Pancreas (tissue), 10 donors: ENCODE results near the gene USP3. TPM values are rescaled to one million over a fixed set of nuclear protein-coding genes. Genes with fewer than 3 reads are reported as not detected.

ENCODE experiments used
- ATAC-seq, 4 donors: fragments of 200-7000 bp; cut with Tn5 transposase; one replicate each; pipeline versions ENCODE4 v1.8.0 to v1.9.1; 2020; ENCODE audit warnings: mild to moderate bottlenecking in 4 of 4, moderate library complexity in 4 of 4
- DNase-seq, 6 donors: peaks; one replicate each; pipeline ENCODE4 v3.0.0-alpha.2; 2020
- FAIRE-seq: peaks from 2 replicates; lab custom pipeline; 2012; peaks lifted over from hg19 to GRCh38; lab: Jason Lieb, UNC
- H3K27ac ChIP-seq, 4 donors: fragments of 200-600 bp; sonication (generic); 1 replicate in 3 of 4; 2 replicates in 1 of 4; pipeline versions ENCODE4 v1.5.0 to v1.8.0; 2020
- H3K27me3 ChIP-seq, 4 donors: fragments of 200-600 bp; one replicate each; pipeline ENCODE4 v1.8.0; 2021
- H3K36me3 ChIP-seq, 3 donors: fragments of 200-600 bp; sonication (generic) in 1 of 3; one replicate each; pipeline versions ENCODE4 v1.5.0 to v1.8.0; 2020 to 2021
- H3K4me1 ChIP-seq, 3 donors: fragments of 200-600 bp; one replicate each; pipeline ENCODE4 v1.8.0; 2021
- H3K4me3 ChIP-seq, 4 donors: fragments of 200-600 bp; sonication (generic) in 2 of 4; one replicate each; pipeline versions ENCODE4 v1.5.0 to v1.8.0; 2020 to 2021
- H3K9me3 ChIP-seq, 4 donors: fragments of 200-600 bp; one replicate each; pipeline ENCODE4 v1.8.0; 2021
- WGBS, 2 donors: extraction: QIAGEN DNeasy Blood & Tissue Kit; methylation state at CpG; one replicate each; pipeline ENCODE4 v1.1.7; 2013; 5-methylcytosine and 5-hydroxymethylcytosine counted together
- intact Hi-C, 3 donors: fragments of 100-400 bp; cut with DNase I; formaldehyde crosslinking; loops; one replicate each; pipeline versions ENCODE4 v1.11.1 to v1.14.2; 2022
- polyA plus RNA-seq, 2 donors: library from polyadenylated mRNA; stranded (reverse); fragments of 200-250 nt; gene quantifications; one replicate each; pipeline ENCODE4 v1.2.3, GENCODE V29; 2013
- total RNA-seq, 6 donors: library from RNA; stranded (reverse); fragmentation: NEBNext Ultra II Directional in 4 of 6; extraction: Animal tissue kit (Norgen Biotek cat#: 25700) in 4 of 6; gene quantifications; one replicate each; pipeline versions ENCODE4 v1.2.1 to v1.2.4, GENCODE V29; 2021 to 2023
- TF ChIP-seq, protein P1 (sequence below), 4 donors: fragments of 200-600 bp; sonication (generic) in 3 of 4; IDR thresholded peaks; one replicate each; pipeline versions ENCODE4 v1.5.0 to v1.8.0; 2021; ENCODE audit warnings: antibody characterized with exemption in 4 of 4
- donor health status: healthy with polysubstance abuse.
- donor health status: DM: no; HTN: no; CAD: no; lungs with moderate emphysema.
- donor health status: DM: no; HTN: no; CAD: no.
- donor health status: control.
- donor health status: control.
- donor health status: Bipolar disorder and iron deficiency.
- donor health status: DM: yes; HTN: yes; CAD: no.
- donor health status: DM: no; HTN: no; CAD: no.
- donor health status: DM: no; HTN: no; CAD: no.
- donor health status: DM: yes; HTN: yes; CAD: no.

The USP3 gene
- total and polyA plus RNA-seq, 8 donors, result 28.5 to 50.8 (median 41.2) TPM

DNA sequence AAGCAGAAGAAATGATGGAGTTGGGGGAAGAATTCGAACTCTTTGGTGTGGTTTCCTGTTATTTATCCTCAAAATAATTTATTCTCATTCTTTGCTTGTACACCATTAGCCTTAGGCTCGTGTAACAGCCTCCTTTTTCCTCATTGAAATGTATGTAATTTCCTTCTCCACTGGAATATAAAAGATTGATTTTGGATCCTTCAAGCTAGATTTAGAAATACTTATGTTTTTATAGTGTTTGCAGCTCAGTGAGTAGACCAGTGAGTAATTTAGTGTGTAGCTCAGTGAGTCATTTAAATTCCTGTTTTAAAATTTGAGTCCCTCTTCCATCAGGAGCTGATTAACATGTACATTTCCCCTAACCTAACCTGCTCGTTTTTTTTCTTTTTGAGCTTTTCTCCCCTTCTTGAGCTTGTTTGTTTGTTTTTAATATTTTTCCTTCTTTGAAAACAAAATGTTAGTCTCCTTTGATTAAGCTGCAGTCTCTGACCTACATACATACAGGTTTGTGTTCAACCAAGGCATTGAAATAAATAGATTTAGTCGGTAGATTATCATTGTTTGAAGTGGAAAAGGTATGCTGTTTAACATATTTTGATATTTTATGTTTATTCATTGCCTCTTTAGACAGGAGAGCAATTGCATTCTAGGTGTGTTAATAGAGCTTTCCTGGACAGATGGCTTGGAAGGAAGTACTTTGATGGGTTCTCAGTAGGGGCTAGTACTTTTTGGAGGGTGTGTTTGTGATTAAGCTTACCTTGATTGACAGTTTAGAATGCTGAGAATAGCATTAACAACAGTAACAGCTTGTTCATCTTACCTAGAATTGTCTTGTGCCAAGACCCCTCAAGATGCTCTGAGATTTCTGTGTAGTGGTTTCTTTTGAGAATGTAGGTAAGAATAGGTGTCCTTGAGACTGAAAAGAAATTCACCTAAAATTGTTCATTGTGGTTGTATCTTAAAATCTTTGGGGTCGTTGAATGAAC, 5.9 kb downstream of the USP3 start:
- no peak overlapping the region for H3K4me3 ChIP-seq
- no peak for FAIRE-seq
- WGBS, 2 donors, result 24 to 34% methylated on average over 5 of the region's 5 CpGs
- no peak for DNase-seq
- peak in 2 of 4 donors; percentile 10 to 20 for ATAC-seq
- H3K36me3 ChIP-seq, result no peaks in the 10 kb centered on the region
- TF ChIP-seq, protein P1, sequence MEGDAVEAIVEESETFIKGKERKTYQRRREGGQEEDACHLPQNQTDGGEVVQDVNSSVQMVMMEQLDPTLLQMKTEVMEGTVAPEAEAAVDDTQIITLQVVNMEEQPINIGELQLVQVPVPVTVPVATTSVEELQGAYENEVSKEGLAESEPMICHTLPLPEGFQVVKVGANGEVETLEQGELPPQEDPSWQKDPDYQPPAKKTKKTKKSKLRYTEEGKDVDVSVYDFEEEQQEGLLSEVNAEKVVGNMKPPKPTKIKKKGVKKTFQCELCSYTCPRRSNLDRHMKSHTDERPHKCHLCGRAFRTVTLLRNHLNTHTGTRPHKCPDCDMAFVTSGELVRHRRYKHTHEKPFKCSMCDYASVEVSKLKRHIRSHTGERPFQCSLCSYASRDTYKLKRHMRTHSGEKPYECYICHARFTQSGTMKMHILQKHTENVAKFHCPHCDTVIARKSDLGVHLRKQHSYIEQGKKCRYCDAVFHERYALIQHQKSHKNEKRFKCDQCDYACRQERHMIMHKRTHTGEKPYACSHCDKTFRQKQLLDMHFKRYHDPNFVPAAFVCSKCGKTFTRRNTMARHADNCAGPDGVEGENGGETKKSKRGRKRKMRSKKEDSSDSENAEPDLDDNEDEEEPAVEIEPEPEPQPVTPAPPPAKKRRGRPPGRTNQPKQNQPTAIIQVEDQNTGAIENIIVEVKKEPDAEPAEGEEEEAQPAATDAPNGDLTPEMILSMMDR (IDR thresholded peaks at IDR 0.05), result no peak
- H3K27ac ChIP-seq, result peak overlapping the region in 2 of 4 donors; percentile 6 to 23
- no peaks in the 10 kb centered on the region for H3K9me3 ChIP-seq
- H3K4me1 ChIP-seq, result peaks cover 50 to 77% (median 73%) of the 10 kb centered on the region in 3 donors
- intact Hi-C loops, result no loop called here
- no peaks in the 10 kb centered on the region for H3K27me3 ChIP-seq

DNA sequence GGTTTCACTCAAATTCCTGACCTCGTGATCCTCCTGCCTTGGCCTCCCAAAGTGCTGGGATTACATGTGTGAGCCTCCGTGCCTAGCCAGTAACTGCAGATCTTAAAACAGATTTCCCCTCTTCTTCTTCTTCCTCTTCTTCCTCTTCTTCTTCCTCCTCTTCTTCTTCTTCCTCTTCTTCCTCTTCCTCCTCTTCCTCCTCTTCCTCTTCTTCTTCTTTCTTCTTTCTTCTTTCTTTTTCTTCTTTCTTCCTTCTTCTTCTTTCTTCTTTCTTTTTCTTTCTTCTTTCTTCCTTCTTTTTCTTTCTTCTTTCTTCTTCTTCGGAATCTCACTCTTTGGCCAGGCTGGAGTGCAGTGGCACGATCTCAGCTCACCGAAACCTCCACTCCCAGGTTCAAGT, 7.8 kb downstream of the USP3 start:
- Histone ChIP-seq H3K4me1 (peaks cover 54 to 84% (median 84%) of the 10 kb centered on the region in 3 donors), H3K36me3 (no peaks in the 10 kb centered on the region), H3K27ac (no peak overlapping the region), H3K9me3 (no peaks in the 10 kb centered on the region), H3K4me3 (no peak overlapping the region), H3K27me3 (no peaks in the 10 kb centered on the region)
- 77 to 87% methylated on average over 5 of the region's 5 CpGs for WGBS, 2 donors
- no peak for ATAC-seq
- intact Hi-C loops, result no loop called here
- FAIRE-seq, result no peak
- DNase-seq, result no peak
- TF ChIP-seq, protein P1 (IDR thresholded peaks at IDR 0.05), result no peak

DNA sequence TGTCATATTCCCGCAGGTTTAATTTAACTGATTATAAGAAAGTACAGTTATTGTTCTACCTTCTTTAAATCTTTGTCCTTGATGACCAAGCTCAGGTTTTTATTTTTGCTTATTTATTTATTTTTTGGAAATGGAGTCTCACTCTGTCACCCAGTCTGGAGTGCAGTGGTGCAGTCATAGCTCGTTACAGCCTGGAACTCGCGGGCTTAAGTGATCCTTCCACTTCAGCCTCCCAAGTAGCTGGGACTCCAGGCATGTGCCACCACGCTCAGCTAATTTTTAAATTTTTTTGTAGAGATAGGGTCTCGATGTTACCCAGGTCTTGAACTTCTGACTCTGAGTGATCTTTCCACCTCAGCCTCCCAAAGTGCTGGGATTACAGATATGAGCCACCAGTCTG, 8.9 kb downstream of the USP3 start:
- H3K4me1 ChIP-seq, result peaks cover 52 to 83% (median 81%) of the 10 kb centered on the region in 3 donors
- no peak for FAIRE-seq
- WGBS, 2 donors, result 79 to 90% methylated on average over 6 of the region's 6 CpGs
- no peak overlapping the region for H3K4me3 ChIP-seq
- H3K27ac ChIP-seq, result no peak overlapping the region
- no peaks in the 10 kb centered on the region for H3K36me3 ChIP-seq
- no peak for ATAC-seq
- no peak for DNase-seq
- TF ChIP-seq, protein P1 (IDR thresholded peaks at IDR 0.05), result no peak
- intact Hi-C loops, result no loop called here
- H3K9me3 ChIP-seq, result no peaks in the 10 kb centered on the region
- H3K27me3 ChIP-seq, result no peaks in the 10 kb centered on the region

DNA sequence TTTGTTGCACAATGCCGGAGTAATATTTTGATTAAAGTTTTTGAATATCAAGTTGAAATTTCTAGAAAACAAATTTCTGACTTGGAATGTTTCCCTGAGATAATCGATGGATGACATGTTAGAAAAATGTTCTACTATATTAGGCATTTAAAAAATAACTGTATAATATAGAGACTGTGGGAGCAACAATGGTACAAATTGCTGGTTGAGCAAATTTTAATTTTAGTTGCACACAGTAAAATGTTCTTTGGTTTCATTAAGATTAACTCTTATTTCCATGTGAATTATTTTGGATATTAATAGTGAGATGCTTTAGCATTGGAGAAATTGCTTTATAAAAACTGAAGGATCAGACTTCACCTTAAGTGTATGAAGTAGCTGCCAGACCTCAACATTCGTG, 9.3 kb downstream of the USP3 start:
- H3K4me1 ChIP-seq, result peaks cover 54 to 81% (median 81%) of the 10 kb centered on the region in 3 donors
- intact Hi-C loops, result no loop called here
- ATAC-seq (no peak), DNase-seq (no peak), FAIRE-seq (no peak)
- 61 to 62% methylated on average over 3 of the region's 3 CpGs for WGBS, 2 donors
- no peaks in the 10 kb centered on the region for H3K36me3 ChIP-seq
- H3K4me3 ChIP-seq, result no peak overlapping the region
- H3K9me3 ChIP-seq, result no peaks in the 10 kb centered on the region
- no peaks in the 10 kb centered on the region for H3K27me3 ChIP-seq
- TF ChIP-seq, protein P1 (IDR thresholded peaks at IDR 0.05), result no peak
- H3K27ac ChIP-seq, result no peak overlapping the region
